ENCODE results near the gene DNAH6.
"Not testable (repeated sequence)": the region's sequence is repeated elsewhere in the genome, so short reads cannot be mapped to it uniquely, and the experiment has no call there.

Gene DNAH6

DNA sequence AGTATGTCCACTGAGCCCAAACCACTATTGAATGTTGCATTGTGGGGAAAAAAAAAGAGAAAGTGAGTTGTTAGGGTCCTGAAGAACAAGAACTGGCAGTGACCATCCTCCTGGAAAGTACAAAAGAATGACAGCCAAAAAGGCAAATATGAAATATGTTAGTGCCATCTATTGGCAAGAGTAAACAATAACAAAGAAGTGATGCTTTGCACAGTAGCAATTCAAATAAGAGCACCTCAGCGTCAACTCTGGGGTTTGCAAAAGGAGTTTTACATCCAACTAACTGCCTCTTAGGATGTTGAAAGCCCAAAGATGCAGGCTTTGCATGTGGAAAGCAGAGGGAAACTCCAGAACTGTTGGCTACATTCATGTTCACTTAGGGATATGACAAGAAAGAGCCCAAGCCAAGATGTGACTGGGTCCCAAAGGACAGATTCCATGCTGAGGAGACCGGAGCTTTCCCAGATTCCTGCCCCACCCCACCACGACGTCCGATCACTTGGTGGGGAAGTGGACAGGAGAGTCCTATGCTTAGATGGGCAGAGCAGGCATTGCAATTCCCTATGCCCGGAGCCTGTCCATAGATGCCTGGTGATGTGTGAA, 349.0 kb downstream of the DNAH6 start:
- TF ChIP-seq, protein P1, sequence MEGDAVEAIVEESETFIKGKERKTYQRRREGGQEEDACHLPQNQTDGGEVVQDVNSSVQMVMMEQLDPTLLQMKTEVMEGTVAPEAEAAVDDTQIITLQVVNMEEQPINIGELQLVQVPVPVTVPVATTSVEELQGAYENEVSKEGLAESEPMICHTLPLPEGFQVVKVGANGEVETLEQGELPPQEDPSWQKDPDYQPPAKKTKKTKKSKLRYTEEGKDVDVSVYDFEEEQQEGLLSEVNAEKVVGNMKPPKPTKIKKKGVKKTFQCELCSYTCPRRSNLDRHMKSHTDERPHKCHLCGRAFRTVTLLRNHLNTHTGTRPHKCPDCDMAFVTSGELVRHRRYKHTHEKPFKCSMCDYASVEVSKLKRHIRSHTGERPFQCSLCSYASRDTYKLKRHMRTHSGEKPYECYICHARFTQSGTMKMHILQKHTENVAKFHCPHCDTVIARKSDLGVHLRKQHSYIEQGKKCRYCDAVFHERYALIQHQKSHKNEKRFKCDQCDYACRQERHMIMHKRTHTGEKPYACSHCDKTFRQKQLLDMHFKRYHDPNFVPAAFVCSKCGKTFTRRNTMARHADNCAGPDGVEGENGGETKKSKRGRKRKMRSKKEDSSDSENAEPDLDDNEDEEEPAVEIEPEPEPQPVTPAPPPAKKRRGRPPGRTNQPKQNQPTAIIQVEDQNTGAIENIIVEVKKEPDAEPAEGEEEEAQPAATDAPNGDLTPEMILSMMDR (IDR thresholded peaks at IDR 0.05; ENCODE audit: poor library complexity, severe bottlenecking), result peak; percentile 48
- no peaks in the 10 kb centered on the region for H3K27me3 ChIP-seq (ENCODE audit: insufficient read depth, poor library complexity, severe bottlenecking)
- H3K4me1 ChIP-seq (ENCODE audit: insufficient read depth, poor library complexity, severe bottlenecking), result no peaks in the 10 kb centered on the region
- H3K27ac ChIP-seq (ENCODE audit: poor library complexity, severe bottlenecking), result no peak overlapping the region
- no peaks in the 10 kb centered on the region for H3K9me3 ChIP-seq (ENCODE audit: severe bottlenecking)
- H3K36me3 ChIP-seq (ENCODE audit: low read depth), result no peaks in the 10 kb centered on the region
- no peak overlapping the region for H3K4me3 ChIP-seq (ENCODE audit: severe bottlenecking)
- ATAC-seq (ENCODE audit: low read depth), result no peak
- DNase-seq (ENCODE audit: low spot score), result no peak

DNA sequence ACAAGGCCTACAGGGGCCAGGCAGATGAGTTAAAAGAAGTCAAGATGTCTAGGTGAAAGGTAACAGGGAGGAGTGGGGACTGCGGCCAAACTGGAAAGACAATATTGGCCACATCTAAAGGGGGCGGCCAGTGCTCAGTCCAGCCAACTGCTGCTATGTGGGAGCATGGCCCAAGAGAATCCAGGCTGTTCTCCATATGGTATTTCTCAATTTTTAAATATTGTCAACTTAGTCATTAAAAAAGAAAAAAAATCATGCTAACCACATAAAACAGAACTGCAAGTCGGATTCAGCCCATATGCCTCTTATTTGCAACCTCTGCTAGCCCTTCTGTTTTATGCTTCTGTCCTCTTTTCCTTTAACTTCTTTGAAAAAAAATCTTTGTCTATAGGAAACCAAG, 349.8 kb downstream of the DNAH6 start:
- Histone ChIP-seq H3K9me3 (ENCODE audit: severe bottlenecking) (no peaks in the 10 kb centered on the region), H3K4me3 (ENCODE audit: severe bottlenecking) (no peak overlapping the region), H3K4me1 (ENCODE audit: insufficient read depth, poor library complexity, severe bottlenecking) (no peaks in the 10 kb centered on the region), H3K27ac (ENCODE audit: poor library complexity, severe bottlenecking) (no peak overlapping the region), H3K36me3 (ENCODE audit: low read depth) (no peaks in the 10 kb centered on the region), H3K27me3 (ENCODE audit: insufficient read depth, poor library complexity, severe bottlenecking) (no peaks in the 10 kb centered on the region)
- TF ChIP-seq, protein P1 (IDR thresholded peaks at IDR 0.05; ENCODE audit: poor library complexity, severe bottlenecking), result no peak
- ATAC-seq (ENCODE audit: low read depth) (no peak), DNase-seq (ENCODE audit: low spot score) (no peak)

DNA sequence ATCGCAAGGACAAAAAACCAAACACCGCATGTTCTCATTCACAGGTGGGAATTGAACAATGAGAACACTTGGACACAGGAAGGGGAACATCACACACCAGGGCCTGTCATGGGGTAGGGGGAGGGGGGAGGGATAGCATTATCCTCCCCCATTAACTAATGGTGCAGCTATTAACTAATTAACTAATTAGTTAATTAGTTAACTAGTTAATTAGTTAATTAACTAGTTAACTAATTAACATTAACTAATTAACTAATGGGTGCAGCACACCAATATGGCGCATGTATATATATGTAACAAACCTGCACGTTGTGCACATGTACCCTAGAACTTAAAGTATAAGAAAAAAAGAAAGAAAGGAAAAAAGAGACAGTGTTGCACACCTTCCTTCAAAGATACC, 352.0 kb downstream of the DNAH6 start:
- H3K4me1 ChIP-seq (ENCODE audit: insufficient read depth, poor library complexity, severe bottlenecking); H3K27ac ChIP-seq (ENCODE audit: poor library complexity, severe bottlenecking); H3K27me3 ChIP-seq (ENCODE audit: insufficient read depth, poor library complexity, severe bottlenecking); DNase-seq (ENCODE audit: low spot score); H3K9me3 ChIP-seq (ENCODE audit: severe bottlenecking); H3K4me3 ChIP-seq (ENCODE audit: severe bottlenecking); ATAC-seq (ENCODE audit: low read depth); H3K36me3 ChIP-seq (ENCODE audit: low read depth): not testable (repeated sequence)
